Activated T-cell treated with anti-CD3 and anti-CD28 coated beads for 4 hours (primary cell): ENCODE data around the gene DERA.
"Not testable (repeated sequence)": the region's sequence is repeated elsewhere in the genome, so short reads cannot be mapped to it uniquely, and the experiment has no call there.

ENCODE experiments used
- DNase-seq: peaks from one replicate; pipeline ENCODE4 v3.0.0-alpha.2; 2020

Gene DERA

DNA sequence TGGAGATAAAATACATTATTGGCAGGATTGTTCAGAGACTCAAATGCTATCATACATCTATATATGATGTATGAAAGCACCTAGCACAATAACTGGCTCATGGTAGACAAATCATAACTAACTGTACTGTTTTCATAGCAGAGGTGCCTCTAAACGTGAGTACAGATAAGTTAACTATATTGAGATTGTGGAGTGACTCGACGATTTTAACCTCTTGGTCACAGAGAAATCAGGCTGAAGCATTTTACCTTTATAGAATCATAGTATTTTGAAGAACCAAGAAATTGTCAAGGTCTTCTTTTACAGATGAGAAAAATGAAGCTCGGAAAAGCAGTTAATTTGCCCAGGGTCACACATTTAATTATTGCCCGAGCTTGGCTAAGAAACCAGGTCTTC, 666 bp upstream of the DERA start:
- no peak for DNase-seq

DNA sequence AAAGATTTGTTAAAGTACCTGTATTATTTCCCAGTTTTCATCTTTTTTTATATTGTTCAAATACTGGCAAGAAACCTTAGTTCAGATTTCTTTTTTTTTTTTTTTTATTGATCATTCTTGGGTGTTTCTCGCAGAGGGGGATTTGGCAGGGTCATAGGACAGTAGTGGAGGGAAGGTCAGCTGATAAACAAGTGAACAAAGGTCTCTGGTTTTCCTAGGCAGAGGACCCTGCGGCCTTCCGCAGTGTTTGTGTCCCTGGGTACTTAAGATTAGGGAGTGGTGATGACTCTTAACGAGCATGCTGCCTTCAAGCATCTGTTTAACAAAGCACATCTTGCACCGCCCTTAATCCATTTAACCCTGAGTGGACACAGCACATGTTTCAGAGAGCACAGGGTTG, 799 bp downstream of the DERA start:
- DNase-seq = not testable (repeated sequence)

DNA sequence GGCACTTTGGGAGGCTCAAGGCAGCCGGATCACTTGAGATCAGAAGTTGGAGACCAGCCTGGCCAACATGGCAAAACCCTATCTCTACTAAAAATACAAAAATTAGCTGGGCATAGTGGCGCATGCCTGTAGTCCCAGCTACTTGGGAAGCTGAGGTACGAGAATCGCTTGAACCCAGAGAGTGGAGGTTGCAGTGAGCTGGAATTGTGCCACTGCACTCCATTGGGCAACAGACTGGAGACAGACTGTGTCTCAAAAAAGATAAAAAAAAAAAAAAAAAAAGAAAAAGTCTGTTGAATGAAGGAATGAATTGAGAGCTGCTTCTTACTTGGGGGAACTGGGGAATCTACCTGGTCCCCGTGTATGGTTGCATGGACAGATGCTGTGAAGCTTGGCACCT, 3.0 kb downstream of the DERA start:
- not testable (repeated sequence) for DNase-seq

DNA sequence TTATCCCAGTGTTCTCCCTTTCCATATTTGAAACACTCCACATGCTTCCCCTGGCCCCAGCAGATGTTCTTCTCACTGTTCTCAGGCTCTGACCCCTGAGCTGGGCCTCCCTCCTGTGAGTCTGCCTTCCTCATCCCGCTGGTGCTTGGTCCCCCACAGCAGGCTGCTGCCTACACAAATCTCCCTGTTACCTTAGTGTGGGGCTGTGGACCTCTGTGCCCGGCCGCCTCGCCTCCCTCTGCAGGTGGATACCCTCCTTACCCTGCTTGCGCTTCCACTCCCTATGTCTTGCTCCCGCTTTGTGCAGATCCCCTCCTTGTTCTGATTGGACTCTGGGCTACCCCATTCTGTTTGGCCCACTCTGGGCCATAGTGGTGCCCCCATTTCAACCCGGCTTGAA, 6.9 kb downstream of the DERA start:
- DNase-seq = no peak

DNA sequence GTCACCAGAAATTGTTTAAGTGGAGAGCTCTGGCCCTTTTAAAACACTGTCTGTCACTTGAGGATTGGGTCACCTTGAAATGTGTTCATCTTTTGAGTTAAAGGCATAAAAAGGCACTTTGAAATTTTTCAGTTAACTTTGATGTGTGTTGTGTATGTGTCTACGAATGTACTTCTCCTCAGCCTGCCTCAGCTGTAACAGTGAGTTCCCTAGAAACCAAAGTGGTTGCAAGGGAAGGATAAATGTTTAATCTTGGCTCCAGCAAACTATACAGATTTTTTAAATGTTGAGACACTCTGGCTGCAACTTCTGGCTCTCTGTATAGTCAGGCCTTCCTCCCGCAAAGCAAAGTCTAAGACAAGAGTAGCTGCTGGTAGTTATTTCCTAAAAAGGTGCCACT, 8.3 kb downstream of the DERA start:
- no peak for DNase-seq

DNA sequence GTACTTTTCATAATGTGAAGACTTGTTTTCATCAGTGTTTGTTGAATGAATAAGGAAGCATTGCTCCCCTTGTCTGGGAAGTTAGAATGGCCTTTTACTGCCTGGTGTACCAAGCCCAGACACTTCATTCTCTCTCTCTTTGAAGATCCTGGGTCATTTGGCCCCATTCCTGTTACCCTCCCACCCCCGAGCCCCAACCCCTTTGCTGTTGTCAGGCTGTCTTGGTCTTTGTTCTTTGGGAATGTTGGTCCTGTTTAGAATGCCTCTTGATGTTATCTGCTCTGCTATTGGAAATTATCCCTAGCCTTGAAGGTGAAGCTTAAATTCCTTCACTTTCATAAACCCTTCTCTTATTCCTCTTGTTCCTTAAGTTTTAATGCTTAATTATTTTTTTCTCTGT, 13.8 kb downstream of the DERA start:
- no peak for DNase-seq

DNA sequence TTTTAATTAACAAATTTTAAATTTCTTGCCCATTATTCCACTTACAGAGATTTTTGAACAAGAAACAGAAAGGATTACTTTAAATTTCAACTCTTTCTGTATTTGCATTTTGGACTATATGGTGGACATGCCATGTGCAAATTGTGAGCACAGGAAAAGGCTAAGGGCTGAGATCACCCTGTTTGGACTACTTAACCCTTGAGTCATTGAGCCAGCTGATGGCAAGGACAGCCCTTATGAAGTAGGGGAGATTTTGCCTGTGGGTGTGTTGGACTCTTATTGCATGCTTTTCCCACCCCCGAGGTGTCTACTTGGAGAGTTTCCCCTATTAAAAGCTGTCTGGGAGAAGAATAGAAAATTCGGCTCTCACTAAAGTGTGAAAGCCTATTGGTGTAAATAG, 17.2 kb downstream of the DERA start:
- DNase-seq = no peak

DNA sequence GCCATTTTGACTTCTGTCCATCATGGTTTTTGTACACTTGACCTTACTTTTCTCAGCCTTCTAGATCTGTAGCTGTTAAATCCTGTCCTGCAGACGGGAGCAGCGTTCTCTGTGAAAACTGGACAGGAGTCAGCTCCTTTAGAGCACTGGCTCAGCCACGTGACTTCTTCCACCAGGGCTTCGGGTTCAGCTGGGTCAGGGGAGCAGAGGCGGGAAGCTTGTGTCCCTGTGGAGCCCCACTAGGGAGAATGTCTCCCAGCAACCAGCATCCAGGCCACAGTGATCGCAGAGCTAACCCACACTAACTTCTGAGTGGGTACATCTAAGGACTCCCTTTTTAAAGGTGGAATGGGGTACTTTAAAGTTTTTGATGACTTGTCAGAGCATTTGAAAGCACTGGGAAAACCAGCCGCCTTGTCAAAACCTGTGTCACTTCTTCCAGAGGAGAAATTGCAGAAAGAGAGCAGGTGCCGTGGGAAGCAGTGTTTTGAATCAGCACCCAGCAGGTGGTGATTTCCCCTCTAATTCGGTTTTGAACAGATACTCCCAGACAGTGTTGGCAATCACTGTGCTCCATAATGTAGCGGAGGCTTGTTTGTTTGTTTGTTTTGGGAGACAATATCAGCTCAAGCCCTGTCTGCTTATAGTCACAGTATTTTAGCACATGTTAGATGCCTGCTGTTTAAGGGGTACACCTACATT, 17.9 kb downstream of the DERA start:
- no peak for DNase-seq

DNA sequence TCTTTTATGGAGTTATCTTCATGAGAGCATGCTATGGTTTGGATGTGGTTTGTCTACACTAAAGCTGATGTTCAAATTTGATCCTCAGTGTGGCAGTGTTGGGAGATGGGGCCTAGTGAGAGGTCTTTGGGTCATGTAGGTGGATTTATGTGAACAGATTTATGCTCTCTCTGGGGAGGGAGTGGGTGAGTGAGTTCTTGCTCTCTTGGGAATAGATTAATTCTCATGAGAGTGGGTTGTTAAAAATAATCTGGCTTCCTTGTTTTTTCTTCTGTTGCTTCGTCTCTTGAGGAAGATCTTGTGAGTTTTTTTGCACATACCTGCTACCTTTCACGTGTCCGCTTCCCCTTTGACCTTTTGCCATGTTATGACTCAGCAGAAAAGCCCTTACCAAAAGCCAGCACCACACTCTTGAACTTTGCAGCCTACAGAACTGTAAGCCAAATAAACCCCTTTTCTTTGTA, 20.5 kb downstream of the DERA start:
- DNase-seq = no peak

DNA sequence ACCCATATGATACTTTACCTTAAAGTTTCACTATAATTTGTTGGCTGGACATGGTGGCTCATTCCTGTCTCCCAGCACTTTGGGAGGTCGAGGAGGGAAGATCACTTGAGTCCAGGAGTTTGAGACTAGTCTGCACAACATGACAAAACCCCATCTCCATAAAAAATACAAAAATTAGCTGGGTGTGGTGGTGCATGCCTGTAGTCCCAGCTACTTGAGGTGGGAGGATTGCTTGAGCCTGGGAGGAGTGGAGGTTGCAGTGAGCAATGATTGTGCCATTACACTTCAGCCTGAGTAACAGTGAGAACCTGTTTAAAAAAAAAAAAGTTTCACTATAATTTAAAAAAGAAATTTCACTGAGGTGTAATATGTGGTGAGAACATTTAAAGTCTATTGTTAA, 21.2 kb downstream of the DERA start:
- DNase-seq = no peak

DNA sequence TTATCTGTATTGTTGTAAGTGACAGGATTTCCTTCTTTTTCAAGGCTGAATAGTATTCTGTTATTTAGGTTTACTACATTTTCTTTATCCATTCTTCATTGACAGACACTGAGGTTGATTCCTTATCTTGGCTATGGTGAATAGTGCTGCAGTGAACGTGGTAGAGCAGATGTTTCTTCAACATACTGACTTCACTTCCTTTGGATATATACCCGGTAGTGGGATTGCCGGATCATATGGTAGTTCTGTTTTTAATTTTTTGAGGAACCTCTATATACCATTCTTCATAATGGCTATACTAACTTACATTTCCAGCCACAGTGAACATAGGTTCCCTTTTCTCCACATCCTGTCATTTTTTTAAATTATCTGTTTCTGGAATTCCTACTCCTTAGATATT, 21.8 kb downstream of the DERA start:
- no peak for DNase-seq

DNA sequence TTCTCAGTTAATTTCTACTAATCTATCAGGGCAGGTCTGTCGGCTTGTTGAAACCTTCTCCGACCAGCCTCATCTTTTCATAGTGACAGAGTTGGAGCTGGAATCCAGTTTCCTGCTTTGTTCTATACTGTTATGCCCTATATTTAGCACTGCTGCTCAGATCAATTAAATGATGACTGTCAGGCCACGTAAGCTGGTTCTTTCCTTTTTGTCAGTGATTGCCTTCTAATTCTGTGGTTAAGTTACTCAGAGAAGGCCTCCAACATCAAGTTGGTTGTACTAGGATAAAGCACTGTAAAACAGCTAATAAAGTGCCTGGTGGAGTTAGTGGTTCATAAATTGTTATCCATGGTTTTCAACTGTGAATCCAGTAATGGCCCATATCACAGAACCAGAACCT, 22.6 kb downstream of the DERA start:
- no peak for DNase-seq

DNA sequence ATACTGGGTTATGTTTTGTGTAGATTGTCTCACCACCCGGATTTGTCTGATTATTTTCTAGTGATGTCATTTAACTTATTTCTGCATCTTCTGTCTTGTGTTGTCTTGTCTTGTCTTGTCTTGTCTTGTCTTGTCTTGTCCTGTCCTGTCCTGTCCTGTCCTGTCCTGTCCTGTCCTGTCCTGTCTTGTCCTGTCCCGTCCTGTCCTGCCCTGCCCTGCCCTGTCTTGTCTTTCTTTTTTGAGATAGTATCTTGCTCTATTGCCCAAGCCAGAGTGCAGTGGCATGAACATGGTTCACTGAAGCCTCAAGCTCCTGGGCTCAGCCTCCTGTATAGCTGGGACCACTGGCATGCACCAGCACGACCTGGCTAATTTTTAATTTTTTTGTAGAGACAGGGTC, 25.6 kb downstream of the DERA start:
- DNase-seq = no peak

DNA sequence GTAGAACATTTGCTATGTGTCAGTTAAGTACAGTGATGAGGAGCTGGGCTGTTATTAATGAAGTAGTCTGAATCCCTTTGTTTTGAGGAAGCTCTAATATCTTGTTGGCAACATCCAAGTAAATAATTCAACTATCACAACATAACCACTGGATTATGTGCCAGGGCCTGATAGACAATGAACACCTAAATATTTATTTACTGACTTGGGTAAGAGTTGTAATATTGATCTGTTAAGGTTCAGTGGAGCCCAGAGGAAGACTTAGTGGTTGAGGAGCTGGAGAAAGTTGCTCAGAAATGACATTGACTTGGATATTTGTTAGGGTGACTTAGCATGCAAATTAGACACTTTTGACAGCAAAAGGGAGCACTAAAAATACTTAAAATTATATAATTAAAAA, 26.8 kb downstream of the DERA start:
- DNase-seq = no peak

DNA sequence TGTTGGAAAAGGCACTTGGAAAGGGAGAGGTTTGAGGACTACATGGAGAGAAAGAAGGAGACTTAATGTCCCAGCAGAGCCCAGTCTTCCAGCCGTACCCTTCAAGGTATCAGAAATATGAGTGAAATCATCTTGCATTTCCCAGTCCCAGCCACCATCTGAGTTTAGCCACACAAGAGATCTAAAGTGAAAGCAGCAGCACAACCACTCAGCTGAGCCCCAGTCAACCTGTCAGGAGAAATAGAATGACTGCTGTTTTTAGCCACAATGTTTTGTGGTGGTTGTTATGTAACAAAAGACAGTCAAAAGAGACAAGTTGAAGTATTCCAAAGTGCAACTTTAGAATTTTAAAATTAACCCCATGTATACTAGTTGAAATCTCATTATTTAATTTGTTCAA, 28.0 kb downstream of the DERA start:
- DNase-seq = no peak

DNA sequence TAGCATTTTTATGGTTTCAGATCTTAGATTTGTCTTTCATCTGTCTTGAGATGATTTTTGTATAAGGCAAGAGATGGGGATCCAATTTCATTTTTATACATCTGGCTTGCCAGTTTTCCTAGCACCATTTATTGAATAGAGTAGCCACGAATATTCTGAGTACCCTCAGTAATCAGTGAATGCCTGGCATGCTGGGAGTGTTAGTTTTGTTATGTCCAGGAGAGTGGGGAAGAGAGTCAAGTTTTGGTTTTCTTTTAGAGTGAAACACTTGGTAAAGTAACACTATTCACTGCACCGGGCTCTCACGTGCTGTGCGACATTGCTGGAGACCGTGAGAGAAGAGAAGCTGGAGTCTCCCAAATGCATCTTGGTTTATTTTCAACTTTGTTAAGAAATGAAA, 31.3 kb downstream of the DERA start:
- no peak for DNase-seq

DNA sequence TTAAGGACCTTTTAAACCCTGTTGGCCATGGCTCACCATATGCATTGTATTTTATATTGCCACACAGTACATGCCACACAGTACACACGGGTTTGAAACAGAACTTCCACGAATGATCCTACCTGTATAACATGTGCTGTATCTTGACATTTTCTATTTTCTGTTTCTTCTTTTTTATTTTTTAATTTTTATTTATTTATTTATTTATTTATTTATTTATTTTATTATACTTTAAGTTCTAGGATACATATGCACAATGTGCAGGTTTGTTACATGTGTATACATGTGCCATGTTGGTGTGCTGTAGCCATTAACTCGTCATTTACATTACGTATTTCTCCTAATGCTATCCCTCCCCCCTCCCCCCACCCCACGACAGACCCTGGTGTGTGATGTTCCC, 32.4 kb downstream of the DERA start:
- DNase-seq = not testable (repeated sequence)

DNA sequence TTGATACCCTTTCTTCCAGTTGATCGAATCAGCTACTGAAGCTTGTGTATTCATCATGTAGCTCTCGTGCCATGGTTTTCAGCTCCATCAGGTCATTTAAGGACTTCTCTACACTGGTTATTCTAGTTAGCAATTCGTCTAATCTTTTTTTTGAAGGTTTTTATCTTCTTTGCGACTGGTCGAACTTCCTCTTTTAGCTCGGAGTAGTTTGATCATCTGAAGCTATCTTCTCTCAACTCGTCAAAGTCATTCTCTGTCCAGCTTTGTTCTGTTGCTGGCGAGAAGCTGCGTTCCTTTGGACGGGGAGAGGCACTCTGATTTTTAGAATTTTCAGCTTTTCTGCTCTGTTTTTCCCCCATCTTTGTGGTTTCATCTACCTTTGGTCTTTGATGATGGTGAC, 37.3 kb downstream of the DERA start:
- DNase-seq = not testable (repeated sequence)

DNA sequence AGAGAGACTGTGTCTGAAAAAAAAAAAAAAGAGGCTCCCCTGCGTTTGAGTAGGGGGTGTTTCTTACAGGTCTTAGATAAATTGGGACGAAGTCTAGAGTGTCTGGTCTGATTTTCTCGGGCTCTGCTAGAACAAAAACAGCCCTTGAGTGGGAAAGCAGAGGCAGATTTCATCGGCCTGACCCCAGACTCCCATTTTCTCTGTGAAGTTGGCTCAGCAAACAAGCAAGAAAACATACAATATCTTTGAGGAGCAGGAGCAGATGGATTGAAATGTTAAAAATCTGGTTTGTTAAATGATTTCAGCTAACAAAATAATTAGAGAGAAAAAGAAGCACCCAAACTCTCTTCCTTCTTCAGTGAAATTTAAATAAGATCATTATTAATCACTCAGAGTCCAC, 44.1 kb downstream of the DERA start:
- no peak for DNase-seq

DNA sequence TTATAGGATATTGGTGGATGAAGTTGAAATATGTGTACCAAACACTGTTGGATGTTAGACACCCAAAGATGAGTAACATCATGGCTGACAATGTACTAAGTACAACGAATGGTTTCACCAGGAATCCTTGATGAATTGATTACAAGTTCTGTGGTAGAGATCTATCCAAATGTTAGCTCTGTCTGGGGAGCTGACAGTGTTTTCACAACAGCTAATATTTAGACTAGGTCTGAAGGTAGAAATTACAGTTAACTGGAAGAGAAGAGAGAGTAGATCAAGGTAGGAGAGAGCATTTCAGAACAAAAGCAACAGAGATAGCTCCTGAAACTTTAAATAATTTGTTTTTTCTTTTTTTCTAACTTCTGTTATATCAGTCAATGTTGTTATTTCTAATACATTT, 44.9 kb downstream of the DERA start:
- no peak for DNase-seq

DNA sequence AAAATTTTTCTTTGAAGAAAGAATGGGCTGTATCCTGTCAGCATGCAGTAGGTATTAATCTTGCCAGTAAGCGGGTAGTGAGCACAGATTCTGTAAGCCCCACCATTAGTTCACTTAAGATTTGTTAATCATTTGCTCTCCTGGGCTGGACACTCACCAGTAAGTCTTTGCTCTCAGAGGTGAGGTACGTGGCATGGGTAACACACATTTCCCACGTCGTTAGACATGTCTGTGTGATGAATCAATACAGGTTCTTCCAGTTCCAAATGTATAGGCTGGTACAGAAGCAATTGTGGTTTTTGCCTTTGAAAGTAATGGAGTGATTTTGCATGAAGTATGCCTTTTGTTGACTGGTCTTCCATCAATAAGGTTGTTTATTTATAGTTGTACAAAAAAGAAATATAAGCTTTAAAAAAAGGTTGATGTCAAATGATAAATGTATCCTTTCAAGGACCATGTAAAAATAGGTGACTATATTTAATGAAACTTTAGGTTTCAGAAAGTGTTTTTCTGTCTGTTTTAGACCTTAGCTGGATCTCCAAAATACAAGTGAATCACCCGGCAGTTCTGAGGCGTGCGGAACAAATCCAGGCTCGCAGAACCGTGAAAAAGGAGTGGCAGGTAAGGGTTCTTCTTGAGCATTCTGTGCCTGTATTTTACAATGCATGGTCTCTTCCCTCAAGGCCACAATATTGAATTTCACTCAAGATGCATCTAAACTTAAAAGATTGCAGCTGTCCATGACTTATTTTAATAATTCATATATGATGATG, 45.5 kb downstream of the DERA start:
- no peak for DNase-seq

DNA sequence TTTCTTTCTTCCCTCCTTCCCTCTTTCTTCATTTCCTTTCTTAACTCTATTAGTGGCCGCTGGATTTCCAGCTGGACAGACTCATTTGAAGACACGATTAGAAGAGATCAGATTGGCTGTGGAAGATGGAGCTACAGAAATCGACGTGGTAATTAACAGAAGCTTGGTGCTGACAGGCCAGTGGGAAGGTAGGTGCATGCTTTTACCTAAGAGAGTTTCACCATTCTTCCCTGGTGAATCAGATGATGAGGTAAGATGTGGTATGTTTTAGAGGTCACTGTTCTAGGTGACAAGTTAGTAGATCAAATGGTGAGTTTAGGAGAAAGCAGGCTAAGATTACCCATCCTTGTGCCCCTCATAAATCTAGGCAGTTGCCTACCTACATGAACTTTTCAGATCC, 51.6 kb downstream of the DERA start:
- no peak for DNase-seq

DNA sequence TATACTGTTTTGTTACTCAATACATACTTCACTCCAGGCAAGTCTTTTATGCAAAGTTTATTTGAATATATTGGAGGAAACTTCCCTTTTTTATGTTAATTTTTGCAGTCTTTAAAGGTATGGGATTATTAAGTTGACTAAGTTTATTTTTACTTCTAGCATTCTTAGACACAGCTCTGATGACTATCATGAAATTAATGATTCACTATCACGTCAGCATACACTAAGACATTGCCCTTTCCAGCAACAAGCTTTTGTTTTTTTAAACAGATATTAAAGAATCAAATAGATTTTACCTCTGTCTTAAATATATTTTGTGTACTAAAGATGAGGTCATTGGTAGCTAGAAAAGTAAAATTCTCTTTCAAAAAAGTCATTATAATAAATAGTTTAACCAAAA, 52.1 kb downstream of the DERA start:
- no peak for DNase-seq

DNA sequence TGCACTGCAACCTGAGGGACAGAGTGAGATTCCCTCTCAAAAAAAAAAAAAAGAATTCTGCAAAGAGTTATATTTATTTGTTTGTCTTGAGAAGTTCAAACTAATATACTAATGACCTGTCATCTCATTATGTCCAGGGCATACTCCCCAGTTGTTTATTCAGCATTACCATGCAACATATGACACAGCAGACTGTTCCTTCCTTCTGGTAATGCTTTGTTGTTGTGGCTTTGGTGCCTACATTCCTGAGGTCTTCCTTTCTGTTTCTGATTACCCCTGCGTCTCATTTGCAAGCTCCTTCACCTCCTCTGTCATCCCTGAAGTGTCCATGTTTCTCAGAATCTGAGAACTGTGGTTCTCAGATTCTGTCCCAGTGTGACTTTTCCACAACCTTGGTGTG, 55.3 kb downstream of the DERA start:
- no peak for DNase-seq

DNA sequence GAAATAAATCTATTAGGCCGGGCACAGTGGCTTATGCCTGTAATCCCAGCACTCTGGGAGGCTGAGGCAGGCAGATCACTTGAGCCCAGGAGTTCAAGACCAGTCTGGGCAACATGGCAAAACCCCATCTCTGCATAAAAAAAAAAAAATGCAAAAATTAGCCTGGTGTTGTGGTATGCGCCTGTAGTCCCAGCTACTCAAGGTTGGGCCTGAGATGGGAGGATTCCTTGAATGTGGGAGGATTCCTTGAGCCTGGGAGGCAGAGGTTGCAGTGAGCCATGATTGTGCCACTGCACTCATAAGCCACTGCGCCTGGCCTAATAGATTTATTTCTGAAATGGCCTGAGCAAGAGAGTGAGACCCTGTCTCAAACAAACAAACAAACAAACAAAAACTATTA, 55.9 kb downstream of the DERA start:
- DNase-seq = not testable (repeated sequence)
